Inflammatory macrophage (primary cell): Measurements from ENCODE around the gene CLASP2.
"Not testable (repeated sequence)": the region's sequence is repeated elsewhere in the genome, so short reads cannot be mapped to it uniquely, and the experiment has no call there.

ENCODE experiments used
- DNase-seq, 2 donors: peaks; one replicate each; pipeline ENCODE4 v3.0.0-alpha.2; 2020 to 2022

The CLASP2 gene

GRCh38 chr3:33687406-33688010, 30.5 kb downstream of the CLASP2 start:
- DNase-seq: no peak

GRCh38 chr3:33682770-33683169, 35.3 kb downstream of the CLASP2 start:
- DNase-seq: no peak

GRCh38 chr3:33681667-33682066, 36.4 kb downstream of the CLASP2 start:
- no peak for DNase-seq

- DNase-seq: no peak
Observed at GRCh38 chr3:33678073-33678472, 40.0 kb downstream of the CLASP2 start.

GRCh38 chr3:33673436-33673835, 44.6 kb downstream of the CLASP2 start:
- not testable (repeated sequence) for DNase-seq

GRCh38 chr3:33668618-33669017, 49.4 kb downstream of the CLASP2 start:
- no peak for DNase-seq

GRCh38 chr3:33665294-33665693, 52.8 kb downstream of the CLASP2 start:
- no peak for DNase-seq

- DNase-seq: peak; percentile 72 to 89
Observed at GRCh38 chr3:33664195-33664594, 53.9 kb downstream of the CLASP2 start.

GRCh38 chr3:33663042-33663441, 55.0 kb downstream of the CLASP2 start:
- DNase-seq: no peak

GRCh38 chr3:33659856-33660434, 58.1 kb downstream of the CLASP2 start:
- no peak for DNase-seq

GRCh38 chr3:33658991-33659848, 58.8 kb downstream of the CLASP2 start:
- DNase-seq: peak; percentile 58 to 65

GRCh38 chr3:33658621-33658990, 59.4 kb downstream of the CLASP2 start:
- no peak for DNase-seq

GRCh38 chr3:33658039-33658438, 60.0 kb downstream of the CLASP2 start:
- no peak for DNase-seq

- DNase-seq: no peak
Observed at GRCh38 chr3:33652736-33653135, 65.3 kb downstream of the CLASP2 start.

- not testable (repeated sequence) for DNase-seq
Observed at GRCh38 chr3:33651101-33651500, 67.0 kb downstream of the CLASP2 start.

GRCh38 chr3:33650495-33650894, 67.6 kb downstream of the CLASP2 start:
- no peak for DNase-seq

- DNase-seq: no peak
Observed at GRCh38 chr3:33648793-33649192, 69.3 kb downstream of the CLASP2 start.

- DNase-seq: no peak
Observed at GRCh38 chr3:33646406-33646805, 71.6 kb downstream of the CLASP2 start.

GRCh38 chr3:33645060-33645647, 72.9 kb downstream of the CLASP2 start:
- DNase-seq: no peak

- no peak for DNase-seq
Observed at GRCh38 chr3:33644582-33644981, 73.5 kb downstream of the CLASP2 start.

GRCh38 chr3:33642806-33643205, 75.2 kb downstream of the CLASP2 start:
- DNase-seq: no peak

GRCh38 chr3:33639889-33640288, 78.2 kb downstream of the CLASP2 start:
- no peak for DNase-seq

- DNase-seq: no peak
Observed at GRCh38 chr3:33637482-33637881, 80.6 kb downstream of the CLASP2 start.
